IMR-90 (cell line): Measurements from ENCODE around the gene CYB5D1. TPM values are rescaled to one million over a fixed set of nuclear protein-coding genes. Genes with fewer than 3 reads are reported as not detected.

Source experiments
- ATAC-seq: fragments of 200-7000 bp; cut with Tn5 transposase; 2 replicates; pipeline ENCODE4 v1.9.1; 2020; ENCODE audit warnings: low read depth, mild to moderate bottlenecking, moderate library complexity
- BruUV-seq: library from RNA; stranded (reverse); fragments of 400-500 nt; replicated peaks from 2 replicates; lab custom pipeline; 2021; lab: Mats Ljungman, UMichigan
- CTCF ChIA-PET: fragments of 300-600 bp; formaldehyde crosslinking; extraction: SDS; loops from one replicate; lab custom pipeline; 2021; ENCODE audit warnings: antibody characterized with exemption; lab: Yijun Ruan, JAX
- POLR2A ChIA-PET: fragments of 300-600 bp; sonication (Branson Sonifier 250); formaldehyde crosslinking; loops from one replicate; lab custom pipeline; 2022; ENCODE audit warnings: antibody characterized with exemption; ENCODE audit not compliant: unreplicated experiment; lab: Charles Lee
- DNase-seq: peaks from one replicate; pipeline ENCODE4 v3.0.0; 2013
- H2AFZ ChIP-seq: replicated peaks from 2 replicates; pipeline ENCODE3; 2013; ENCODE audit warnings: low read length, mild to moderate bottlenecking; ENCODE audit not compliant: poor library complexity
- H2AK5ac ChIP-seq: 2 replicates; pipeline ENCODE4 v1.6.1; 2013; ENCODE audit warnings: low read depth, low read length, inconsistent platforms
- H2AK9ac ChIP-seq: replicated peaks from 2 replicates; pipeline ENCODE3; 2013; ENCODE audit warnings: mild to moderate bottlenecking, low read depth, low read length, moderate library complexity; ENCODE audit not compliant: poor library complexity
- H2BK120ac ChIP-seq: 2 replicates; pipeline ENCODE4 v1.6.1; 2013; ENCODE audit warnings: low read depth, low read length, inconsistent platforms
- H2BK15ac ChIP-seq: 3 replicates; pipeline ENCODE4 v1.6.1; 2013; ENCODE audit warnings: low read depth, low read length, inconsistent platforms
- H2BK20ac ChIP-seq: 2 replicates; pipeline ENCODE4 v1.6.1; 2013; ENCODE audit warnings: low read depth, mild to moderate bottlenecking, inconsistent platforms, low read length, moderate library complexity
- H2BK5ac ChIP-seq: 2 replicates; pipeline ENCODE4 v1.6.1; 2013; ENCODE audit warnings: mild to moderate bottlenecking, low read depth, low read length, inconsistent platforms; ENCODE audit not compliant: poor library complexity, severe bottlenecking
- H3K14ac ChIP-seq: replicated peaks from 2 replicates; pipeline ENCODE4 v1.6.1; 2013; ENCODE audit warnings: low read depth, low read length, inconsistent platforms
- H3K18ac ChIP-seq: 2 replicates; pipeline ENCODE4 v1.6.1; 2013; ENCODE audit warnings: low read depth, low read length, control low read depth
- H3K23ac ChIP-seq: 2 replicates; pipeline ENCODE4 v1.6.1; 2013; ENCODE audit warnings: low read depth, low read length, inconsistent platforms
- H3K27ac ChIP-seq: 2 replicates; pipeline ENCODE4 v1.5.1; 2013; ENCODE audit warnings: mild to moderate bottlenecking, control low read depth, low read length; ENCODE audit not compliant: insufficient read depth
- H3K27me3 ChIP-seq: 2 replicates; pipeline ENCODE4 v1.6.1; 2013; ENCODE audit warnings: low read length; ENCODE audit not compliant: control insufficient read depth, insufficient read depth
- H3K36me3 ChIP-seq: 2 replicates; pipeline ENCODE4 v1.6.1; 2013; ENCODE audit warnings: low read length, mixed read lengths; ENCODE audit not compliant: control insufficient read depth, insufficient read depth
- H3K4ac ChIP-seq: 2 replicates; pipeline ENCODE4 v1.6.1; 2013; ENCODE audit warnings: low read depth, low read length, inconsistent platforms
- H3K4me1 ChIP-seq: 2 replicates; pipeline ENCODE4 v1.6.1; 2013; ENCODE audit warnings: low read length, mixed read lengths; ENCODE audit not compliant: control insufficient read depth, insufficient read depth
- H3K4me2 ChIP-seq: 2 replicates; pipeline ENCODE4 v1.6.1; 2013; ENCODE audit warnings: low read depth, mild to moderate bottlenecking, control low read depth, low read length, moderate library complexity
- H3K4me3 ChIP-seq: 2 replicates; pipeline ENCODE4 v1.5.1; 2013; ENCODE audit warnings: low read depth, mild to moderate bottlenecking, control low read depth, low read length, moderate library complexity; ENCODE audit not compliant: insufficient read depth
- H3K56ac ChIP-seq: 2 replicates; pipeline ENCODE4 v1.6.1; 2013; ENCODE audit warnings: low read length, inconsistent platforms; ENCODE audit not compliant: insufficient read depth; ENCODE audit errors: extremely low read depth
- H3K79me1 ChIP-seq, 2 experiments: 2 replicates each; pipeline ENCODE4 v1.6.1; 2013; ENCODE audit warnings: low read length in 2 of 2, inconsistent platforms in 1 of 2, low read depth in 1 of 2
- H3K9ac ChIP-seq: 2 replicates; pipeline ENCODE4 v1.6.1; 2013; ENCODE audit warnings: low read depth, low read length, control low read depth
- H3K9me1 ChIP-seq: 2 replicates; pipeline ENCODE4 v1.6.1; 2013; ENCODE audit warnings: low read length, inconsistent platforms; ENCODE audit not compliant: insufficient read depth
- H3K9me3 ChIP-seq: 2 replicates; pipeline ENCODE4 v1.6.1; 2013; ENCODE audit warnings: low read length; ENCODE audit not compliant: control insufficient read depth, insufficient read depth
- H4K20me1 ChIP-seq: 2 replicates; pipeline ENCODE4 v1.6.1; 2013; ENCODE audit warnings: low read length, inconsistent platforms; ENCODE audit not compliant: insufficient read depth
- H4K5ac ChIP-seq: 2 replicates; pipeline ENCODE4 v1.6.1; 2013; ENCODE audit warnings: mild to moderate bottlenecking, low read depth, low read length, control low read depth
- H4K8ac ChIP-seq, 2 experiments: 2 replicates each; pipeline ENCODE4 v1.6.1; 2013; ENCODE audit warnings: low read depth in 2 of 2, low read length in 2 of 2, control low read depth in 1 of 2, inconsistent platforms in 1 of 2
- H4K91ac ChIP-seq: 2 replicates; pipeline ENCODE4 v1.6.1; 2013; ENCODE audit warnings: low read depth, low read length, inconsistent platforms; ENCODE audit not compliant: insufficient read depth
- BHLHE40 ChIP-seq: fragments of 150-350 bp; IDR thresholded peaks from 2 replicates; pipeline ENCODE4 v1.6.1; 2016; ENCODE audit warnings: mild to moderate bottlenecking, low read depth, low read length
- CHD1 ChIP-seq: IDR thresholded peaks from 2 replicates; pipeline ENCODE4 v1.6.1; 2012; ENCODE audit warnings: low read depth, low read length, improper control_type of control experiment
- MAZ ChIP-seq: IDR thresholded peaks from 2 replicates; pipeline ENCODE4 v1.6.1; 2012; ENCODE audit warnings: low read depth, mild to moderate bottlenecking, low read length, improper control_type of control experiment, moderate library complexity, borderline replicate concordance
- NFE2L2 ChIP-seq: fragments of 150-350 bp; IDR thresholded peaks from 2 replicates; pipeline ENCODE4 v1.6.1; 2016; ENCODE audit warnings: low read depth, mild to moderate bottlenecking, low read length
- POLR2A ChIP-seq: IDR thresholded peaks from 2 replicates; pipeline ENCODE4 v1.6.1; 2012; ENCODE audit warnings: mild to moderate bottlenecking, low read depth, low read length
- RCOR1 ChIP-seq: IDR thresholded peaks from 2 replicates; pipeline ENCODE4 v1.6.1; 2012; ENCODE audit warnings: mild to moderate bottlenecking, low read length, improper control_type of control experiment; ENCODE audit not compliant: insufficient replicate concordance
- RFX5 ChIP-seq: IDR thresholded peaks from 2 replicates; pipeline ENCODE4 v1.8.0; 2012; ENCODE audit warnings: low read depth, mild to moderate bottlenecking, low read length, moderate library complexity
- SMC3 ChIP-seq: fragments of 150-350 bp; IDR thresholded peaks from 2 replicates; pipeline ENCODE4 v1.6.1; 2016; ENCODE audit warnings: low read depth, mild to moderate bottlenecking, antibody characterized with exemption, low read length, moderate library complexity
- WGBS, 2 experiments: methylation state at CpG; one replicate each; pipeline versions ENCODE4 v1.1.5 to v1.1.7; 2013; ENCODE audit warnings: missing lambda C conversion rate in 2 of 2; ENCODE audit not compliant: insufficient read length in 1 of 2; ENCODE audit errors: extremely low coverage in 2 of 2; 5-methylcytosine and 5-hydroxymethylcytosine counted together
- dilution Hi-C: fragments of 300-500 bp; cut with HindIII; formaldehyde crosslinking; loops from one replicate; pipeline ENCODE4 v1.14.3; 2018; ENCODE audit warnings: low sequenced_read_pairs; ENCODE audit not compliant: unreplicated experiment
- in situ Hi-C: fragments of 300-500 bp; cut with MboI; formaldehyde crosslinking; loops from 3 replicates; pipeline ENCODE4 v1.14.3; 2019; ENCODE audit warnings: low sequenced_read_pairs, inconsistent platforms, mixed read lengths
- intact Hi-C: fragments of 100-400 bp; cut with micrococcal nuclease; formaldehyde crosslinking; loops from 2 replicates; pipeline ENCODE4 v1.10.0; 2022
- polyA plus RNA-seq, 3 experiments: library from polyadenylated mRNA; depleted of rRNA; stranded (reverse); fragments of >200 nt; gene quantifications; 2 replicates each; pipeline ENCODE4 v1.2.3, GENCODE V29; 2012; ENCODE audit warnings: low replicate concordance in 1 of 3
- total RNA-seq: library from RNA; depleted of rRNA; stranded (reverse); fragments of >200 nt; gene quantifications from 2 replicates; pipeline ENCODE4 v1.2.3, GENCODE V29; 2012
- TF ChIP-seq, protein P1 (sequence below): conservative IDR thresholded peaks from 2 replicates; pipeline ENCODE4 v1.5.1; 2012; ENCODE audit warnings: mild to moderate bottlenecking, low read depth, low read length, improper control_type of control experiment
- TF ChIP-seq, protein P2 (sequence below): fragments of 150-350 bp; IDR thresholded peaks from 2 replicates; pipeline ENCODE4 v1.6.1; 2017; ENCODE audit warnings: mild to moderate bottlenecking, antibody characterized with exemption, low read length, low read depth

Gene CYB5D1
- total and polyA plus RNA-seq, 2 of the 4 experiments (the other 2 are of a cell fraction), result 8.8 to 10.8 TPM

DNA sequence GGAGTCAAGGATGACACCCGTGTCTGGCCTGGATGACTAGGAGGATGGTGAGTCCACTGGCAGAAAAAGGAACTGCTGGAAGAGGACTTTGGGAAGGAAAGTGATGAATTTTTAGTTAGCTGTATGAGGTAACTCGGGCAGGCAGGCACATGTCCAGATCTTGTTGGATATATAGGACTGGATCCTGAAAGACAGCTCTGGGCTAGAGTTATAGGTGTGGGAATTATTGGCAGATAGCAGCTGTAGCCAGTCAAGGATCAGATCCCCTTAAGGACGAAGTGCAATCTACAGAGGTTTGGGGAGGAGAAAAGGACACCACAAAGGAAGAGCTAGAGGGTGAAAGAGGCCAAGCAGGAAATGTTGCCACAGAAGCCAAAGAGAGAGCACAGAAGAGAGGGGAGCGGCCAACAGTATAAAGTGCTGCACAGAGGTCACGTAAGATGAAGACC is 10.1 kb downstream of the CYB5D1 start:
- POLR2A ChIA-PET, result no interaction called here
- Histone ChIP-seq H2AK5ac (no peak overlapping the region), H2BK20ac (no peak overlapping the region), H3K4me1 (no peaks in the 10 kb centered on the region), H2BK5ac (no peak overlapping the region), H2BK120ac (no peak overlapping the region), H4K91ac (no peak overlapping the region), H3K4me3 (no peak overlapping the region), H3K9me1 (no peaks in the 10 kb centered on the region), H3K27ac (no peak overlapping the region), H3K36me3 (peaks cover 17% of the 10 kb centered on the region), H3K4me2 (no peak overlapping the region), H3K23ac (no peak overlapping the region), H3K56ac (no peak overlapping the region), H4K5ac (no peak overlapping the region), H2AFZ (no peak overlapping the region), H2AK9ac (no peak overlapping the region), H2BK15ac (no peak overlapping the region), H4K8ac (no peak overlapping the region), H3K14ac (no peak overlapping the region), H3K9me3 (no peaks in the 10 kb centered on the region), H3K79me1 (peaks cover 6 to 24% of the 10 kb centered on the region in 2 experiments; a peak in 3 of 4 replicates), H3K18ac (no peak overlapping the region), H3K9ac (no peak overlapping the region), H3K27me3 (no peaks in the 10 kb centered on the region), H3K4ac (no peak overlapping the region), H4K20me1 (0 out of 2 replicates have a peak, but pooled peaks cover under 1% of the 10 kb centered on the region)
- in situ Hi-C loops, result no loop called here
- no TSS peak for BruUV-seq
- intact Hi-C loops, result no loop called here
- no peak for DNase-seq
- 88% methylated on average over 3 of the region's 5 CpGs; no CpG with 5 or more reads in 1 of the 2 experiments for WGBS, 2 experiments
- dilution Hi-C loops, result no loop called here
- CTCF ChIA-PET, result no interaction called here
- no peak for TF ChIP-seq POLR2A
- TF ChIP-seq RFX5, result no peak
- TF ChIP-seq MAZ, result no peak
- TF ChIP-seq BHLHE40, result no peak
- TF ChIP-seq, protein P1, sequence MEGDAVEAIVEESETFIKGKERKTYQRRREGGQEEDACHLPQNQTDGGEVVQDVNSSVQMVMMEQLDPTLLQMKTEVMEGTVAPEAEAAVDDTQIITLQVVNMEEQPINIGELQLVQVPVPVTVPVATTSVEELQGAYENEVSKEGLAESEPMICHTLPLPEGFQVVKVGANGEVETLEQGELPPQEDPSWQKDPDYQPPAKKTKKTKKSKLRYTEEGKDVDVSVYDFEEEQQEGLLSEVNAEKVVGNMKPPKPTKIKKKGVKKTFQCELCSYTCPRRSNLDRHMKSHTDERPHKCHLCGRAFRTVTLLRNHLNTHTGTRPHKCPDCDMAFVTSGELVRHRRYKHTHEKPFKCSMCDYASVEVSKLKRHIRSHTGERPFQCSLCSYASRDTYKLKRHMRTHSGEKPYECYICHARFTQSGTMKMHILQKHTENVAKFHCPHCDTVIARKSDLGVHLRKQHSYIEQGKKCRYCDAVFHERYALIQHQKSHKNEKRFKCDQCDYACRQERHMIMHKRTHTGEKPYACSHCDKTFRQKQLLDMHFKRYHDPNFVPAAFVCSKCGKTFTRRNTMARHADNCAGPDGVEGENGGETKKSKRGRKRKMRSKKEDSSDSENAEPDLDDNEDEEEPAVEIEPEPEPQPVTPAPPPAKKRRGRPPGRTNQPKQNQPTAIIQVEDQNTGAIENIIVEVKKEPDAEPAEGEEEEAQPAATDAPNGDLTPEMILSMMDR, result no peak
- no peak for TF ChIP-seq RCOR1
- TF ChIP-seq, protein P2, sequence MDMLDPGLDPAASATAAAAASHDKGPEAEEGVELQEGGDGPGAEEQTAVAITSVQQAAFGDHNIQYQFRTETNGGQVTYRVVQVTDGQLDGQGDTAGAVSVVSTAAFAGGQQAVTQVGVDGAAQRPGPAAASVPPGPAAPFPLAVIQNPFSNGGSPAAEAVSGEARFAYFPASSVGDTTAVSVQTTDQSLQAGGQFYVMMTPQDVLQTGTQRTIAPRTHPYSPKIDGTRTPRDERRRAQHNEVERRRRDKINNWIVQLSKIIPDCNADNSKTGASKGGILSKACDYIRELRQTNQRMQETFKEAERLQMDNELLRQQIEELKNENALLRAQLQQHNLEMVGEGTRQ, result no peak
- no peak for TF ChIP-seq CHD1
- no peak for TF ChIP-seq SMC3
- no peak for TF ChIP-seq NFE2L2
- ATAC-seq, result no peak
